ENCODE results near the gene CERKL. TPM values are rescaled to one million over a fixed set of nuclear protein-coding genes. Genes with fewer than 3 reads are reported as not detected.

CERKL gene
- polyA plus RNA-seq, 3 donors, result 0.40 TPM; not detected in 2

GRCh38 chr2:181646415-181646987 is 10.4 kb downstream of the CERKL start:
- no peak overlapping the region for H3K27ac ChIP-seq (ENCODE audit: low read depth, low read length)
- 74 to 84% (median 78%) methylated on average over 1 of the region's 1 CpG for whole genome bisulfite sequencing, 3 donors

- H3K27ac ChIP-seq (ENCODE audit: low read depth, low read length), result no peak overlapping the region
- 63 to 82% (median 63%) methylated on average over 1 of the region's 1 CpG for WGBS, 3 donors
These were observed 13.8 kb downstream of the CERKL start for GRCh38 chr2:181643151-181643550.

GRCh38 chr2:181642086-181642485 is 14.8 kb downstream of the CERKL start:
- 68 to 83% (median 74%) methylated on average over 4 of the region's 4 CpGs for WGBS, 3 donors
- H3K27ac ChIP-seq (ENCODE audit: low read depth, low read length), result no peak overlapping the region

GRCh38 chr2:181639686-181640085 is 17.2 kb downstream of the CERKL start:
- WGBS, 3 donors, result 0 to 48% (median 38%) methylated on average over 1 of the region's 1 CpG
- H3K27ac ChIP-seq (ENCODE audit: low read depth, low read length), result no peak overlapping the region

- 83 to 90% (median 88%) methylated on average over 4 of the region's 4 CpGs for WGBS, 3 donors
- H3K27ac ChIP-seq (ENCODE audit: low read depth, low read length), result no peak overlapping the region
These were observed 24.0 kb downstream of the CERKL start for GRCh38 chr2:181632733-181633401.

GRCh38 chr2:181628590-181629585 is 28.0 kb downstream of the CERKL start:
- WGBS, 3 donors, result 71 to 81% (median 72%) methylated on average over 3 of the region's 3 CpGs
- no peak overlapping the region for H3K27ac ChIP-seq (ENCODE audit: low read depth, low read length)

GRCh38 chr2:181627545-181627944 is 29.4 kb downstream of the CERKL start:
- H3K27ac ChIP-seq (ENCODE audit: low read depth, low read length), result no peak overlapping the region
- WGBS, 3 donors, result 62 to 86% (median 66%) methylated on average over 3 of the region's 3 CpGs

GRCh38 chr2:181626671-181627070 is 30.2 kb downstream of the CERKL start:
- no peak overlapping the region for H3K27ac ChIP-seq (ENCODE audit: low read depth, low read length)

- no peak overlapping the region for H3K27ac ChIP-seq (ENCODE audit: low read depth, low read length)
These were observed 33.7 kb downstream of the CERKL start for GRCh38 chr2:181623159-181623558.

GRCh38 chr2:181621779-181622490 is 35.0 kb downstream of the CERKL start:
- no peak overlapping the region for H3K27ac ChIP-seq (ENCODE audit: low read depth, low read length)
- WGBS, 3 donors, result 89 to 93% (median 89%) methylated on average over 3 of the region's 3 CpGs

GRCh38 chr2:181619516-181619915 is 37.4 kb downstream of the CERKL start:
- no peak overlapping the region for H3K27ac ChIP-seq (ENCODE audit: low read depth, low read length)
- 68 to 85% (median 84%) methylated on average over 2 of the region's 2 CpGs for WGBS, 3 donors

- no peak overlapping the region for H3K27ac ChIP-seq (ENCODE audit: low read depth, low read length)
- 41 to 62% (median 47%) methylated on average over 1 of the region's 1 CpG for WGBS, 3 donors
These were observed 40.2 kb downstream of the CERKL start for GRCh38 chr2:181616715-181617114.

- no peak overlapping the region for H3K27ac ChIP-seq (ENCODE audit: low read depth, low read length)
- 72 to 76% (median 72%) methylated on average over 7 of the region's 7 CpGs for WGBS, 3 donors
These were observed 41.8 kb downstream of the CERKL start for GRCh38 chr2:181614874-181615638.

GRCh38 chr2:181613241-181613640 is 43.7 kb downstream of the CERKL start:
- 38 to 74% (median 59%) methylated on average over 2 of the region's 2 CpGs for WGBS, 3 donors
- H3K27ac ChIP-seq (ENCODE audit: low read depth, low read length), result no peak overlapping the region

GRCh38 chr2:181607629-181608590 is 49.0 kb downstream of the CERKL start:
- no peak overlapping the region for H3K27ac ChIP-seq (ENCODE audit: low read depth, low read length)
- WGBS, 3 donors, result 68 to 80% (median 70%) methylated on average over 4 of the region's 4 CpGs

GRCh38 chr2:181605889-181606837 is 50.7 kb downstream of the CERKL start:
- no peak overlapping the region for H3K27ac ChIP-seq (ENCODE audit: low read depth, low read length)
- WGBS, 3 donors, result 54 to 84% (median 67%) methylated on average over 2 of the region's 3 CpGs
